HepG2 (cell line): ENCODE results near the gene COPS8. TPM values are rescaled to one million over a fixed set of nuclear protein-coding genes. Genes with fewer than 3 reads are reported as not detected.
A peak's percentile ranks its signal among the peaks of the same experiment; 100 is the strongest.

ENCODE experiments used
- ATAC-seq: fragments of 200-7000 bp; cut with Tn5 transposase; 3 replicates; pipeline ENCODE4 v1.9.1; 2020; ENCODE audit warnings: mild to moderate bottlenecking, moderate library complexity
- BruUV-seq: library from RNA; stranded (reverse); fragments of 400-500 nt; replicated peaks from 2 replicates; lab custom pipeline; 2021; lab: Mats Ljungman, UMichigan
- CTCF ChIA-PET: fragments of 300-600 bp; formaldehyde crosslinking; extraction: SDS; loops from one replicate; lab custom pipeline; 2021; ENCODE audit warnings: low total read pairs, inconsistent platforms, low intra/inter-chr PET ratio; lab: Yijun Ruan, JAX
- POLR2A ChIA-PET: fragments of 350-600 bp; sonication (Branson Sonifier 250); formaldehyde crosslinking; loops from one replicate; lab custom pipeline; 2020; ENCODE audit warnings: antibody characterized with exemption, inconsistent platforms; lab: Yijun Ruan, JAX
- DNase-seq: peaks from one replicate; pipeline ENCODE4 v3.0.0-alpha.2; 2015; ENCODE audit warnings: low spot score
- FAIRE-seq: peaks from 3 replicates; lab custom pipeline; 2011; peaks lifted over from hg19 to GRCh38; lab: Jason Lieb, UNC
- H2AFZ ChIP-seq: one replicate; pipeline ENCODE4 v1.6.1; 2011; ENCODE audit warnings: low read length, inconsistent platforms
- H3K27ac ChIP-seq: fragments of 300-600 bp; 3 replicates; pipeline ENCODE4 v1.8.0; 2011; ENCODE audit warnings: mixed run types, mild to moderate bottlenecking, mixed read lengths, low read length, inconsistent platforms; ENCODE audit not compliant: insufficient read depth; ENCODE audit errors: extremely low read length
- H3K27me3 ChIP-seq, 2 experiments: fragments of 200-600 bp in 1 of 2; 2 replicates in 1 of 2; 3 replicates in 1 of 2; pipeline versions ENCODE4 v1.6.0 to v1.8.0; 2011; ENCODE audit warnings: low read length in 2 of 2, mild to moderate bottlenecking in 2 of 2, moderate library complexity in 2 of 2, inconsistent platforms in 1 of 2; ENCODE audit not compliant: insufficient read depth in 2 of 2, control insufficient read depth in 1 of 2
- H3K36me3 ChIP-seq, 2 experiments: fragments of 200-600 bp in 1 of 2; replicated peaks in 1 of 2; 2 replicates in 1 of 2; 3 replicates in 1 of 2; pipeline versions ENCODE4 v1.5.1 to v1.8.0; 2011; ENCODE audit warnings: low read length in 2 of 2, inconsistent platforms in 1 of 2; ENCODE audit not compliant: insufficient read depth in 2 of 2, control insufficient read depth in 1 of 2
- H3K4me1 ChIP-seq: 2 replicates; pipeline ENCODE4 v1.5.1; 2012; ENCODE audit warnings: low read length, inconsistent platforms; ENCODE audit not compliant: insufficient read depth
- H3K4me2 ChIP-seq: 2 replicates; pipeline ENCODE4 v1.6.0; 2011; ENCODE audit warnings: low read depth, low read length, inconsistent platforms
- H3K4me3 ChIP-seq, 3 experiments: fragments of 200-600 bp in 1 of 3; sonication (generic), shearing (Covaris generic) in 1 of 3; replicated peaks in 1 of 3; 2 replicates each; pipeline ENCODE4 v1.5.1; 2011 to 2016; ENCODE audit warnings: low read length in 3 of 3, inconsistent platforms in 2 of 3, low read depth in 2 of 3, mild to moderate bottlenecking in 2 of 3, control low read depth in 1 of 3, mixed read lengths in 1 of 3; ENCODE audit not compliant: insufficient read depth in 1 of 3
- H3K79me2 ChIP-seq: one replicate; pipeline ENCODE4 v1.6.1; 2011; ENCODE audit warnings: low read length, inconsistent platforms; ENCODE audit not compliant: insufficient read depth
- H3K9ac ChIP-seq: 2 replicates; pipeline ENCODE4 v1.6.0; 2011; ENCODE audit warnings: mild to moderate bottlenecking, low read depth, low read length, inconsistent platforms; ENCODE audit not compliant: insufficient read depth
- H3K9me3 ChIP-seq: 2 replicates; pipeline ENCODE4 v1.5.1; 2012; ENCODE audit warnings: mild to moderate bottlenecking, low read length
- H4K20me1 ChIP-seq: 2 replicates; pipeline ENCODE4 v1.6.0; 2011; ENCODE audit warnings: inconsistent platforms, mild to moderate bottlenecking, low read length, moderate library complexity; ENCODE audit not compliant: insufficient read depth
- CSRNP1 ChIP-seq: sonication (generic); formaldehyde crosslinking; IDR thresholded peaks from 2 replicates; pipeline ENCODE4 v1.8.1; 2023; ENCODE audit warnings: mild to moderate bottlenecking, missing genetic modification reagents
- HIC2 ChIP-seq: sonication (generic); formaldehyde crosslinking; IDR thresholded peaks from 2 replicates; pipeline ENCODE4 v1.9.0; 2022; ENCODE audit warnings: low read depth, missing genetic modification reagents
- HNF4G ChIP-seq, 2 experiments: sonication (generic) in 1 of 2; formaldehyde crosslinking in 1 of 2; IDR thresholded peaks; 2 replicates each; pipeline versions ENCODE4 v1.4.0 to v1.6.1; 2011 to 2020; ENCODE audit warnings: borderline replicate concordance in 2 of 2, low read depth in 2 of 2, mild to moderate bottlenecking in 2 of 2, low read length in 1 of 2, missing genetic modification reagents in 1 of 2, moderate library complexity in 1 of 2
- MTF2 ChIP-seq: sonication (generic); formaldehyde crosslinking; IDR thresholded peaks from 2 replicates; pipeline ENCODE4 v1.5.0; 2020; ENCODE audit warnings: missing genetic modification reagents, borderline replicate concordance
- ZNF232 ChIP-seq: sonication (generic); formaldehyde crosslinking; IDR thresholded peaks from 2 replicates; pipeline ENCODE4 v1.4.0; 2020; ENCODE audit warnings: missing genetic modification reagents, borderline replicate concordance
- ZNF33B ChIP-seq: sonication (generic); formaldehyde crosslinking; IDR thresholded peaks from 2 replicates; pipeline ENCODE4 v1.5.1; 2020; ENCODE audit warnings: mild to moderate bottlenecking, missing genetic modification reagents
- ZNF724P ChIP-seq: sonication (generic); formaldehyde crosslinking; IDR thresholded peaks from 2 replicates; pipeline ENCODE4 v1.8.0; 2022; ENCODE audit warnings: missing genetic modification reagents, borderline replicate concordance
- ZNF761 ChIP-seq: sonication (generic); formaldehyde crosslinking; conservative IDR thresholded peaks from 2 replicates; pipeline ENCODE4 v1.4.0; 2020; ENCODE audit warnings: mild to moderate bottlenecking, missing genetic modification reagents
- WGBS: methylation state at CpG from one replicate; pipeline ENCODE4 v1.1.6; 2017; ENCODE audit warnings: low lambda C conversion rate; 5-methylcytosine and 5-hydroxymethylcytosine counted together
- in situ Hi-C: cut with HindIII; loops from 2 replicates; pipeline ENCODE4 v1.10.0; 2017; ENCODE audit warnings: low pct_unique_long_range_greater_than_20kb; ENCODE audit not compliant: extremely low pct_ligation_motif_present
- intact Hi-C: fragments of 100-400 bp; cut with micrococcal nuclease; formaldehyde crosslinking; loops from one replicate; pipeline ENCODE4 v1.10.0; 2022; ENCODE audit not compliant: unreplicated experiment
- polyA plus RNA-seq, 8 experiments: library from polyadenylated mRNA; depleted of rRNA in 3 of 8; stranded (reverse) in 7 of 8; unstranded in 1 of 8; fragments of >200 nt; fragmentation: Illumina TruSeq in 4 of 8; extraction: Trizol in 4 of 8; gene quantifications; 2 replicates each; pipeline versions ENCODE4 v1.2.1 to v1.2.3, GENCODE V29; 2011 to 2016; ENCODE audit warnings: low read depth in 4 of 8, missing spikeins in 1 of 8, mixed read lengths in 1 of 8; ENCODE audit not compliant: insufficient read depth in 1 of 8
- total RNA-seq, 5 experiments: library from RNA; depleted of rRNA; stranded (reverse); fragments of >200 nt; fragmentation: Illumina TruSeq; extraction: Trizol; gene quantifications; 2 replicates each; pipeline ENCODE4 v1.2.3, GENCODE V29; 2016; ENCODE audit warnings: low read depth in 1 of 5
- TF ChIP-seq, protein P1 (sequence below): sonication (generic); formaldehyde crosslinking; IDR thresholded peaks from 2 replicates; pipeline ENCODE4 v1.9.0; 2022; ENCODE audit warnings: missing genetic modification reagents, mild to moderate bottlenecking, borderline replicate concordance
- TF ChIP-seq, protein P2 (sequence below): sonication (generic); formaldehyde crosslinking; IDR thresholded peaks from 2 replicates; pipeline ENCODE4 v1.5.1; 2020; ENCODE audit warnings: mild to moderate bottlenecking, missing genetic modification reagents, moderate library complexity

The COPS8 gene
- total and polyA plus RNA-seq, 2 of the 13 experiments (the other 11 are each of a cell fraction or from before 2014, with no cell fraction given): 86.3 to 96.6 TPM

DNA sequence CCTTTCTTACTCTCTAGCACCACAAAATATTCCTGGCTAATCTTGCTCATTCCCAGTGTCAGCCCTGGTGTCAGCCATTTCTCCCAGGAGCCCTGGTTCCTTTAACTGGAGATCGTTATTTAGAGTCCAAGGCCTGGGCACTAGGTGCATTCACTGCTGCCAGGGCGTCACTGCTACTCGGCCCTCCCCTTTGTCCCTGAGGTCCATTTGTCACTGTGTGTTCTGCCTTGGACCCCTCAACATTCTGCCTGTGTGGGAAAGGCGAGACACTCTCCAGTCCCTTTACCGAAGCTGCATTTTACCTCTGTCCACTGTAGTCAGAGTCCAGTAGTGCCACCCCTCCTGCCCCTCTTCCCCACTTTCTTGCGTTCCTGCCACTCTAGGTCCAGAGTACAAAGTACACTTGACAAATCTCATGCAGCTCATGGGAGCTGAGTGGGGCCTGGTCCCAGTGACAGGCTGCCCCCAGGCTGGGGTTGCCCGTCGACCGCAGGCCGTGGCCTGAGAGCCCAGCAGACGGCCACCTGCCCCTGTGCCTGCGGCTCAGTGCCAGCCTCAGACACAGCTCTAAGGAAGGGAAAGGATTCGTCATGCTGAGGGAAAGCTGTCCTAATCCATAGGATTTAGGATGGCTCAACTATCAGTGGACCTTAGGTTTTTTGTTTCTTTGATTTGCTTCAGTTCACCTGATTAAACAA lies 52.1 kb downstream of the COPS8 start:
- Histone ChIP-seq H3K4me2 (peak overlapping the region; percentile 43), H3K9me3 (no peaks in the 10 kb centered on the region), H3K36me3 (no peaks in the 10 kb centered on the region), H2AFZ (no peak overlapping the region), H4K20me1 (no peaks in the 10 kb centered on the region), H3K27me3 (no peaks in the 10 kb centered on the region), H3K4me1 (peaks cover 16% of the 10 kb centered on the region), H3K27ac (no peak overlapping the region), H3K4me3 (no peak overlapping the region), H3K79me2 (no peaks in the 10 kb centered on the region), H3K9ac (peak overlapping the region; percentile 7; the same call in 1 of the 2 replicates)
- no TSS peak for BruUV-seq
- intact Hi-C loops (no loop called here), in situ Hi-C loops (no loop called here)
- CTCF ChIA-PET: no interaction called here
- 32% methylated on average over 13 of the region's 13 CpGs for WGBS
- ATAC-seq (peak; percentile 81), FAIRE-seq (no peak), DNase-seq (no peak)
- POLR2A ChIA-PET: no interaction called here
- TF ChIP-seq HNF4G (IDR thresholded peaks at IDR 0.05; ENCODE audit: borderline replicate concordance, low read depth, low read length) (0 out of 2 replicates have a peak, but pooled peaks have one; percentile 15), HNF4G (CRISPR knock-in tag; IDR thresholded peaks at IDR 0.05; ENCODE audit: borderline replicate concordance, low read depth) (no peak), ZNF724P (CRISPR knock-in tag) (no peak), ZNF761 (CRISPR knock-in tag) (0 out of 2 replicates have a peak, but pooled peaks have one; percentile 12), HIC2 (CRISPR knock-in tag) (peak; percentile 75; the same call in 1 of the 2 replicates), ZNF232 (CRISPR knock-in tag) (peak; percentile 92; the same call in 1 of the 2 replicates), CSRNP1 (CRISPR knock-in tag) (no peak), MTF2 (CRISPR knock-in tag) (no peak), ZNF33B (CRISPR knock-in tag) (no peak)
- TF ChIP-seq, protein P1, sequence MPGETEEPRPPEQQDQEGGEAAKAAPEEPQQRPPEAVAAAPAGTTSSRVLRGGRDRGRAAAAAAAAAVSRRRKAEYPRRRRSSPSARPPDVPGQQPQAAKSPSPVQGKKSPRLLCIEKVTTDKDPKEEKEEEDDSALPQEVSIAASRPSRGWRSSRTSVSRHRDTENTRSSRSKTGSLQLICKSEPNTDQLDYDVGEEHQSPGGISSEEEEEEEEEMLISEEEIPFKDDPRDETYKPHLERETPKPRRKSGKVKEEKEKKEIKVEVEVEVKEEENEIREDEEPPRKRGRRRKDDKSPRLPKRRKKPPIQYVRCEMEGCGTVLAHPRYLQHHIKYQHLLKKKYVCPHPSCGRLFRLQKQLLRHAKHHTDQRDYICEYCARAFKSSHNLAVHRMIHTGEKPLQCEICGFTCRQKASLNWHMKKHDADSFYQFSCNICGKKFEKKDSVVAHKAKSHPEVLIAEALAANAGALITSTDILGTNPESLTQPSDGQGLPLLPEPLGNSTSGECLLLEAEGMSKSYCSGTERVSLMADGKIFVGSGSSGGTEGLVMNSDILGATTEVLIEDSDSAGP (CRISPR knock-in tag): peak; percentile 34; the same call in 1 of the 2 replicates
- TF ChIP-seq, protein P2, sequence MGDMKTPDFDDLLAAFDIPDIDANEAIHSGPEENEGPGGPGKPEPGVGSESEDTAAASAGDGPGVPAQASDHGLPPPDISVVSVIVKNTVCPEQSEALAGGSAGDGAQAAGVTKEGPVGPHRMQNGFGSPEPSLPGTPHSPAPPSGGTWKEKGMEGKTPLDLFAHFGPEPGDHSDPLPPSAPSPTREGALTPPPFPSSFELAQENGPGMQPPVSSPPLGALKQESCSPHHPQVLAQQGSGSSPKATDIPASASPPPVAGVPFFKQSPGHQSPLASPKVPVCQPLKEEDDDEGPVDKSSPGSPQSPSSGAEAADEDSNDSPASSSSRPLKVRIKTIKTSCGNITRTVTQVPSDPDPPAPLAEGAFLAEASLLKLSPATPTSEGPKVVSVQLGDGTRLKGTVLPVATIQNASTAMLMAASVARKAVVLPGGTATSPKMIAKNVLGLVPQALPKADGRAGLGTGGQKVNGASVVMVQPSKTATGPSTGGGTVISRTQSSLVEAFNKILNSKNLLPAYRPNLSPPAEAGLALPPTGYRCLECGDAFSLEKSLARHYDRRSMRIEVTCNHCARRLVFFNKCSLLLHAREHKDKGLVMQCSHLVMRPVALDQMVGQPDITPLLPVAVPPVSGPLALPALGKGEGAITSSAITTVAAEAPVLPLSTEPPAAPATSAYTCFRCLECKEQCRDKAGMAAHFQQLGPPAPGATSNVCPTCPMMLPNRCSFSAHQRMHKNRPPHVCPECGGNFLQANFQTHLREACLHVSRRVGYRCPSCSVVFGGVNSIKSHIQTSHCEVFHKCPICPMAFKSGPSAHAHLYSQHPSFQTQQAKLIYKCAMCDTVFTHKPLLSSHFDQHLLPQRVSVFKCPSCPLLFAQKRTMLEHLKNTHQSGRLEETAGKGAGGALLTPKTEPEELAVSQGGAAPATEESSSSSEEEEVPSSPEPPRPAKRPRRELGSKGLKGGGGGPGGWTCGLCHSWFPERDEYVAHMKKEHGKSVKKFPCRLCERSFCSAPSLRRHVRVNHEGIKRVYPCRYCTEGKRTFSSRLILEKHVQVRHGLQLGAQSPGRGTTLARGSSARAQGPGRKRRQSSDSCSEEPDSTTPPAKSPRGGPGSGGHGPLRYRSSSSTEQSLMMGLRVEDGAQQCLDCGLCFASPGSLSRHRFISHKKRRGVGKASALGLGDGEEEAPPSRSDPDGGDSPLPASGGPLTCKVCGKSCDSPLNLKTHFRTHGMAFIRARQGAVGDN (CRISPR knock-in tag): peak; percentile 40; the same call in 1 of the 2 replicates
